HG02571 (cell line): ENCODE results near the gene ABCC4.
"Not testable (repeated sequence)": the region's sequence is repeated elsewhere in the genome, so short reads cannot be mapped to it uniquely, and the experiment has no call there.

Experiments
- ATAC-seq: cut with Tn5 transposase; IDR thresholded peaks from one replicate; pipeline ENCODE4 v1.9.1; 2021; ENCODE audit warnings: mild to moderate bottlenecking, moderate library complexity; ENCODE audit not compliant: unreplicated experiment

The ABCC4 gene

DNA sequence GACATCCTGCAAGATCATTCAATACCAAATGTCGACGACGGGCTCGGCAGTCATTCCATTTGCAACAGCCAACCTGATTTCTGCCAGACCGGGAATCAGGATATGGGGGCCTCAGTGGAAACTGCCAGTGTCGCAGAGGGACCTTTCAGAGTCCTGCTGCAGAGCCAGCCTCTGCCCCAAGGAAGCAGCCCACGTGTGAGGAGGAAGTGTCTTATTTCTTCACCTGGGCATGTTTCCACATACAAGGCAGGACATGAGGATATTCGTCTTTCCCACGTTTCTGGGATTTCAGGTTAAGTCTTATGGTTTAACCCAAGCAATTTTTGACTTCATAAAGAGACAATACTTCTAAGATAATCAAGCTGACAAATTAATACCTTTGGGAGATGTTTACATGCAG, 69.9 kb downstream of the ABCC4 start:
- ATAC-seq, result no peak

DNA sequence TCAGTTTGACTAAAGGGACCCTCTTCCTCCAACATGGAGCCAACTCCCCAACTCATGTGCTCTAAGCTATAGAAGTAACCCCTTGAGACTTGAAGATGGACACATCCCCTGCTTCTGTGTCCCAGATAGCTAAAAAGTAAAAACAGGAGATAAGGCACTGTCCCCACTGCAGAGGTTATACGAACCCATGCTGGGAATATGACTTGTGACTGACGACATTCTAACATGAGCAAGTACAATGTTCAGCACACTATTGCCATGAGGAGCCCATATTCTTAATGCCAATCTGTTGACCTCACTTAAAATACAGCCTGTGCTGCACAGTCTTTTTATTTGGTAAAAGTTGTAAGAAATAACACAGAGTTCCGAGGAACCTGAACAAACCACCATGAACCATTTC, 71.4 kb downstream of the ABCC4 start:
- ATAC-seq, result no peak

DNA sequence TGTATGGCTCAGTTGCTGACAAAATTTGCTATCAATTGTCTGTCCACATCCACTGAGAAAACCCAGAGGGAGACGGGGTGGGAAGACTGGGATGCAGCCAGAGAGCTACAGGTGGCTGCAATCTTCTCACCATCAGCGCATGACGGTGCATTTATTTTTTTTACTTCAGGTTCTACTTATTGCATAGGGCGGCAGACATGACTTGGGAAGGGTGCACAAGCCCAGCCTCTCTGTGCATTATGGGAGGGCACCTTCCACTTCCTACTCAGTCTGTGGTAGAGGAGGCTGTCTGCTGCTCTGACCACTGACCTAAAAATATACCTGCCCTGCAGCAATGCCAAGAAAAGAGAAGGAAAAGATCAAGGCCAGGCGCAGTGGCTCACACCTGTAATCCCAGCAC, 73.1 kb downstream of the ABCC4 start:
- no peak for ATAC-seq

DNA sequence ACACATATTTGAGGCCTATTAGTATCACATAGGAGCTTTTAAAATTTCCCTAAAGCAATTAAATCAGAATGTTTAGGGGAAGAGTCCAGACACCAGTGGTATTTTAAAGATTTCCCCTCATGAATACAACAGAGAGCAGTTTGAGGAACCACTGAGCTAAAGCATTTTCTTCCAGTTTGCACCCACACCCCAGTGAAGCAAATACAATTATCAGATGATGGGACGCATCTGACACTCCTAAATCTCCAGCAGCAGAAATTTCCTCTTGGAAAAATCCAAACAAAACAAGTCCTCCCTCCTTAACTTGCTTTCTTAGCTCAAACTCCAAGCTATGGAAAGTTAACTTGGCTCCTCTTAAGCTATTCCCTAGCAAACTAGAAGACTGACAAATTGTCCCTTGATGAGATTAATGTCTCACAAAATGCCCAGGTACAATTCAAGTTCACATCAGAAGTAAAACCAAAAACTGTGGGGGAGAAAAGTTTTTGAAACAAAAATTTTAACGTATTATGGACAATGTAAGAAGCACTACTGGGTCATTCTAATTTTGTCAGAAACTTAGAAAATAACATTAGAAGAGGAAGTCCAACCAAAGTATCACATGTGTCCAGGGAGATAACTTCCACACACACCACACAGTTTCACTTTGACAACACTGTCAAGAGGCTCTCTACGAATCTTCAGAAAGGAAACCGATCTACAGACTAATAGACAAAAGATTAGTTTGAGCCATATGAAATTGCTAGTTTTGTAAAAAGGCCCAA, 74.1 kb downstream of the ABCC4 start:
- ATAC-seq, result peak; percentile 83

DNA sequence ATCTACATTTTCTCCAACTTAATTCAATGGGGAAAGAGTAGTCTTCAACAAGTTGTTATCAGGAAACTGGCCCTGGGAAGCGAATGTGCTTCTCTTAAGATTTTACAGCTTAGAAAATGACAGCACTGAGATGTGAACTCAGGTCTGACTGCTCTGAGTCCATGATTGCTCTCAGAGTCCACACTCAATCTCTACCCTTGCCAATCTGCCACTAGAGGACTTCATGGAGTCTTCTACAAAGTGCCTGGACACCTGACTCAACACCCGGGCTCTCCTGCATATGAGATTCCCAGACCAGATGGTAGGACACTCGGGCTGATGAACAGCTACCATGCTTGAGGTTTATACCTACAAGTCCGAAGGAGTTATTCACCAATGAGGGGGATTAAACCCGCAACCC, 74.8 kb downstream of the ABCC4 start:
- ATAC-seq, result no peak

DNA sequence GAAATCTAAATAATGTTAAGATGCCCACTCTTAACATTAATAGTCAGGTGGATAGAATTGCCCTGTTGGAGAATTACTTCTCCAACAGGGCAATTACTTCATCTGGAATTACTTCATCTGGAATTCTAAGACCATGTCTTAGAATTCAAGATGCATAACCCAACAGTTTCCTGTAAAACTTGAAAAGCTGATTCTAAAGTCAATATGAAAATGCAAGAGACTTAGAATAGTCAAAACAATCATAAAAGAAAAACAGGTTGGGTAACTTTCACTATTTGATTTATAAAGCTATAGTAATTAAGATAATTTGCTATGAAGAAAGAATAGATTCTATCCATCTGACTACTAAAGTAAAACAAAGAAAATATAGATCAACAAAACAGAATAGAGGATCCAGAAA, 75.2 kb downstream of the ABCC4 start:
- no peak for ATAC-seq

DNA sequence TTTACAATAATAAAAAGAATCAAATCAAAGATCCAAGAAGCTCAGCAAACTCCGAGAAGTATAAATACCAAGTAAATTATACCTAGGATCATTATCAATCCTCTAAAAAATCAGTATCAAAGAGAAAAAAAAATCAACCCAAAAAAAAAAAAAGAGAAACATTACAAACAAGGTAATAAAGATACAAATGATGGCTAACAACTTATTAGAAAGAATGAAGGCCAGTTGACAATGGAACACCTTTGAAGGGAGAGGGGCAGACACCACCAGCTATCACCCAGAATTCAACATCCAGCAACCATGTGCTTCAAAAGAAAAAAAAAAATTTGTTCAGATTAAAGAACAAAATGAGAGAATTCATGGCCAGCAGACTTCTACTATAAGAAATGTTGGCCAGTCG, 77.2 kb downstream of the ABCC4 start:
- ATAC-seq, result no peak

DNA sequence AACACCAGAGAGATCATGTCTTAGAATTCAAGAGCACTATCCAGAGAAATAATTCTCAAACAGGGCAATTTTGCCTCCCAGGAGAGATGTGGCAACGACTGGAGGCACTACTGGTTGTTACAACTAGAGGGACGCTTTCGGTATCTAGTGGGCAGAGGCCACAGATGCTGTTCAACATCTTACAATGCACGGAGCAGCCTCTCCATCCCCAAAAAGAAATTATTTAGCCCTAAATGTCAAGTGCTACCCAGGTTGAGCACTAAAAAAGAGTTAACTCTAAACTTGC, 78.6 kb downstream of the ABCC4 start:
- peak; percentile 35 for ATAC-seq

DNA sequence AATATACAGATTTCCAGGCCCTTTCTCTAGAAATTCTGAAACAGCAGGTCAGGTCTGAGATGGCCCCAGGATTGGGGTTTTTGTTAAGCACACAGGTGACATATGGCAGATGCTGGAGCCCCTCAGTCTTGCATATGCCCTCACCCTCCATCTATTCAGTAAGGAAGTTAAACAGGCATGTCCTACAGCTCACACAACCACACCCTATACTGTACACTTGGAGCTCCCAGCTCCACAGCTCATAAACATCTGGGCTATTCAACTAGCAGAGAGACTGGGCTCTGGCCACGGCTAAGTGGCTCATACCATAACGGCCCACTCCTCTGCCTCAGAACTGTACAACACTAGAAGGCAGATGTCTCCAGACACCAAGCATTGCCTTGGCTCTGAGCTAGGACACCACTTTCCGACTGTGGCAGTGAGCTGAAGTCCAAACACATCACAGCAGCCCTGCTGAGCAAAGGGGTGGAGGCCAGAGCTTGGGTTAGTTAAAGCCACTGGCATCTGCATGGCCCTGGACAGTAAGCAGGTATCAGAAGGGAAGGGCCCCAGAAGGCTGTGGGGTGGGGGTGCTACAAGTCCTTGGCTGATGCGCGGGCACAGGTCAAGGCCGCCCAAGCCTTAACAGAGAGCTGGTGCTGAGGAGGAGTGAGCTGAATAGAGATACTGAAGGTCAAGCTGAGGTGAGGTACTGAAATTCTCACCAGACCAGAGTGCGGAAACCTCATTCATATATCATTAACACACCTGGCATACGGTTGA, 79.1 kb downstream of the ABCC4 start:
- ATAC-seq, result peak; percentile 35

DNA sequence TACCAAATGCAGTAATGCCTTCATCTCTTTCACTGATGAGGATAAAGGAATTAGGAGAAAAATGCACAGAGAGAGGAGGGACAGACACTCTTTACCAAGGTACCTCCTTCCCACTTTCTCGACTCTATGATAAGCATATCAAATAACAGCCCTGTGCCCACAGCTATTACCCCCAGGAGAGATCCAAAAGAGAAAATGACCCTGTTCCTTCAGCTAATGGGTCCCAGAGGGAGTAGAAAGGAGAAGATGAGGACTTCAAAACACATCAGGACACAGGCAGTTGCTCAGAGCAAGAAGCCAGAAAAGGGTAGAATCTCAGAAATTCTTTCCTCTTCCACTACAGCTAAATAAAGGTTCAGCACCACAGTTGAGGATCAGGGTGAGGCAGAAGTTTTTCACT, 80.6 kb downstream of the ABCC4 start:
- ATAC-seq, result no peak

DNA sequence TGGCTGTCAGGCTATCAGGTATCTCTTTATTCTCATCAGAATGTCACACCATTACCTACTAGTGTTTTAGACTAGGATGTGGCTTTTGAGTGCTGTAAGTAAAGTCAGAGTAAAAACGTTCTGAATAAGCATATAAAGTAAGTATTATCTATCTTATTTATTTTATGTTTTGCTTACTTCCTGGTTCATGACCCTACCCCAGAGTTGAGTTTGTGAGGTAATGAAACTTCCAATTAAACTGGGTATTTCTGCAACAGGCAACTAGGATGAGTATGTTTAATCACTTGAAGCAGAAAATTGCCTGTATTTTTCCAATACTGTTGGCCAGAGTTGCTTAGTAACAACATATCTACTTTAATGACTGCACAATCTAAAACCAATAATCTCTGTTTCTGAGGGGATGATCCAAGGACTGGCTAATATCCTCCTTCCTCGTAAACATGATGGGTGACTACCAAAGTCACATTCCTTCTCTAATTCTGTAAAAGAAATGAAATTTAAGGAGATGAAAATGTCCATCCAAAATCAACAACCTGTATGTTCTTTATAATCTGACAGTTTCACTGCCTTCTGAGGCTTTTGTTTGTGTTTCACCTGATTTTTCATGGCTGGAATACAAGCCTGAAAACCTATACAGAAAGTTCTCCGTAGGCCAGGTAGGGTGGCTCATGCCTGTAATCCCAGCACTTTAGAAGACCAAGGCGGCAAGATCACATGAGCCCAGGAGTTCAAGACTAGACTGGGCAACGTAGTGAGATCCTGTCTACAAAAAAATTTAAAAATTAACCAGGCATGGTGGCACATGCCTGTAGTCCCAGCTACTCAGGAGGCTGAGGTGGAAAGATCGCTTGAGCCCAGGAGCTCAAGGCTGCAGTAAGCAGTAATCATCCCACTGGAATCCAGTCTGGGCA, 83.1 kb downstream of the ABCC4 start:
- no peak for ATAC-seq

DNA sequence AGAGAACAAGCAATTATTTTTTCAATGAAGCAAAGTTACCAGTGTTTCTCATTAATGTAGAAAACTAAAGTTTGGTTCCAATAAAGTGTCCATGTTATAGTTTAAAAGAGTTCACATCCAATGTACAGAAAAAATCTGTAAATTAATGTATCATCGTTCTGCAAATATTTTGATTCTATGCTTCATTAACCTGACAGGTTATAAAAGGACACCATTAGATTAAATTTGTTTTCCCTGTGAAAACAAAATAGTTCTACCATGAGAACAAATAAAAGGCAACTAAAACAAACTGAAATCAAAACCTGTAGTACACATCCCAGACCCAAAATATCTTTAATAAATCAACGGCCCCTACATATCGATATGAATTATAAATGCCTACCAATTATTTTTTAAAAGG, 85.1 kb downstream of the ABCC4 start:
- no peak for ATAC-seq

DNA sequence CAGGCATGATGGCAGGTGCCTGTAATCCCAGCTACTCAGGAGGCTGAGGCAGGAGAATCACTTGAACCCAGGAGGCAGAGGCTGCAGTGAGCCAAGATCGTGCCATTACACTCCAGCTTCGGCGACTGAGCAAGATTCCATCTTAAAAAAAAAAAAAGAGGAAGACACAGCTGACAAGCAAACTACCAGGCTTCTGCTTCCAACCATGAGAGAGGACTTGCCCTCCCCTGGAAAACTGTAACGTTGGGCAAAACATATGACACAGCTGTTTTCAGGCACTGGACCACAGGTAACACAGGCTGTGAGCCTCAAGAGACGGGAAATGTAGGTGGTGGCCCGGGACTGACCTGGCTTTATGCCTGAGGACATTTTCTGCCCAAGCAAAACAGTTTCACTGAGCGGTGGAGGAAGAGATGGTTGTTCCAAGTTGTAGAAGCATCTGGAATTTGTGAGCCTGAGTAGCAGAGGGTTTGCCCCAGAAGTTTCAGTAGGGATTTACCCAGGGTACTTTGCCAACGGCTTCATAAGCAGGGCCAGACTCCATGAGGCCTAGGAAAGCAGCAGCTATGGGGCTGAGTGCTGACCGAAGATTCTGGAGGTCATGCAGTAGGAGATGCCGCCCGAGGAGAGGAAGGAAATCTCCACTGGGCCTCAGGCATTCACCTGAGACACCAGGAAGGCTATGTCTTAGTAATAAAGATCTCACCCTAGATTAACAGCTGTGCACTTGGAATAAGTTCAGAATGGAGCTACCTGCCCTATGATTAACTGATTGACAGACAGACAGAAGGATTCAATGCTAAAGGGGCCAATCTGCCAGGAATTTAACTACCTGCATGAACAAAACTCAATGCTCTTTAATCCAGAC, 88.0 kb downstream of the ABCC4 start:
- no peak for ATAC-seq

DNA sequence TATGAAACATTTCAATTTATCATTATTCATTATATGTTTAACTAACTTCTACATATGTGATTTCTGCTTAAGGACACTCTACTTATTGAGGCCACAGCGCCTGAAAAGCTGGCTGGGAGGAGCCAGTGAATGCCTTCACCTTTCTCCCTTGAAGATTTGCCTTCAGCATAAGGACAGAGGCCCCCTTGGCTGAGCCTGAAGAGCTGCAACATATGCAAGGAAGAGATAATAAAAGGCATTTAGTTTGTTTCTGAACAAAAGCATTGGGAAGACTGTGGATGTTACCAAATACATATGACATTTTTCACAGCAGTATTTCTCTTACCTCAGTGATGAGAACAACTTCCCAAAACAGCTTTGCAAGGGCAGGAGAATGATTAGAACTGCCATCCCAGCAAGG, 92.1 kb downstream of the ABCC4 start:
- ATAC-seq, result no peak

DNA sequence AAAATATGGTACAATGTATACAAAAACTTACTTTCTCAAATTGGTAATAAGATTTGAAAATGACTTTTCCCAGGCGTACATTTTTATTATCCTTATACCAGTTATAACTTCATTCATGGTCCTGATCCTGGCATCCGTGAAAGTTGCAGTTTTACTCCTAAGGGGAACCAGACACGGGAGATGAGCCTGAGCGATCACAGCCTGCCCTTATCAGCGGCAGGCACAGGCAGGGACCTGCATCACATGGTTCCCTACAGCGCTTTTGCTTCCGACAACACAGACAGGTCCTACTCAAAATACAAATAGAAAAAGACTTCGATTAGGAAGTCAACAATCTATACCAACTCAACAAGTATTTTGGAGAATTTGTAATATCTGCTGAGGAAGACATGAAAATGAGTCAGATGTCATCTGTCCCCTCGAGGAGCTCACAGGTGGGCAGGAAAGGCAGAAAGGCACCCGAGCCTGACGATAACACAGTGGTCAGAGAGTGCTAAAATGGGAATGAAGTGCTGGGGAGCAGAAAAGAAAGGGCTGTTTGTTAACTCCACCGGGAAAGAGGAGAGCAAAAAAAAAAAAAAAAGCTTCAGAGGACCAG, 93.4 kb downstream of the ABCC4 start:
- ATAC-seq, result peak; percentile 79

DNA sequence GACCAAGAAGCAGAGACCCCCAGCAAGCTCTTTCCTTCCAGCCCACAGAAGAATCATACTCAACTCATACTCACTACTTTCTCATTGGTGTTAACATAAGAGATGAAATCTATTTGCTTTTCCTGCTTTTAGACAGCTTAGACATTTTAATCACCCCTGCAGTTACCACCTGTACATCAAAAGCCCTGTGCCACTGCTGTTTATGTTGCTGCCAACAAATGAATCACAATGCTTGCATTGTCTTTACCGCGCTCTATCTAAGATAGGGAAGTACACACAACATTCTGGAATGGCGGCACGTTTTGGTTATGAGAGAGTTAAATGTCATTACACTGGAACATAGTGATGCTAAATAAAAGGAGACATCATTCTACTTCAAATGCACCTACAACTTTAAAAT, 95.1 kb downstream of the ABCC4 start:
- no peak for ATAC-seq

DNA sequence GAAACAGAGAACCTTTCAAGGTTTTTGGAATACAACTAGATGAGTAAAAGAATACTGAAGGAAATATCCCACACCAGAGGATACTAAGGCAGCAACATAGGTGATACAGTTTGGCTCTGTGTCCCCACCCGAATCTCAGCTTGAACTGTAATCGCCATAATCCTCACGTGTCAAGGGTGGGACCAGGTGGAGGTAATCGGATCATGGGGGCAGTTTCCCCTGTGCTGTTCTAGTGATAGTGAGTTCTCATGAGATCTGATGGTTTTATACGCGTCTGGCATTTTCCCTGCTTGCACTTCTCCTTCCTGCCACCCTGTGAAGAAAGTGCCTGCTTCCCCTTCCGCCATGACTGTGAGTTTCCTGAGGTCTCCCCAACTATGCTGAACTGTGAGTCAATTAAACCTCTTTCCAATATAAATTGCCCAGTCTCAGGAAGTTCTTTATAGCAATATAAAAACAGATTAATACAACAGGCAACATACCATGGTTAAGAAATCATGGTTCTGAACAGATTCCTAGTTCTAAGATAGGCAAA, 97.0 kb downstream of the ABCC4 start:
- ATAC-seq, result no peak

DNA sequence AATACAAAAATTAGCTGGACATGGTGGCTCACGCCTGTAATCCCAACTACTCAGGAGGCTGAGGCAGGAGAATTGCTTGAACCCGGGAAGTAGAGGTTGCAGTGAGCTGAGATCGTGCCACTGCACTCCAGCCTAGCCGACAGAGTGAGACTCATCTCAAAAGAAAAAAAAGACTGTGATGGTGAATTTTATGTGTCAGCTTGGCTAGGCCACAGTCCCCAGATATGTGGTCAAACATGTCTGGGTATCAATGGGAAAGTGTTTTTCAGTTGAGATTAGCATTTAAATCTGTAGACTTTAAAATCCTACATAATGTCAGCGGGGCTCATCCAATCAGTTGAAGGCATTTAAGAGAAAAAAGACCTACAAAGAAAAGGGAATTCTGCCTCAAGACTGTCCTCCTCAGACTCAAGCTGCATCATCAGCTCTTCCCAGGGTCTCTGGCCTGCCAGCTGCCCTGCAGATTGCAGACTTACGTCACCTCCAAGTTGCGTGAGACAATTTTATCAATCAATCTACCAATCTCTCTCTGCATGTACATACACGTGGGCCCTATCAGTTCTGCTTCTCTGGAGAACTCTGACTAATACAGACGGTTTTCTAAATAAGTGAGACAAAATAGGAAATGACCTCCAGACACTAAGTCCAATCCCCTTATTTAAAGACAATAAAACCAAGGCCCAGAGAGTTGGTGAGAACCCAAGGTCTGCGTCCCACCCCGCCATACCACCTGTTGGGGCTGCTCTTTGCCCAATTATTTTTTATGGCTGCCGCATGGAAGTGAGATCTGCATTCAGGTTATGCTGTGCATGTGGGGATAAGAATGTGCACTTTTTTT, 99.2 kb downstream of the ABCC4 start:
- ATAC-seq, result no peak

DNA sequence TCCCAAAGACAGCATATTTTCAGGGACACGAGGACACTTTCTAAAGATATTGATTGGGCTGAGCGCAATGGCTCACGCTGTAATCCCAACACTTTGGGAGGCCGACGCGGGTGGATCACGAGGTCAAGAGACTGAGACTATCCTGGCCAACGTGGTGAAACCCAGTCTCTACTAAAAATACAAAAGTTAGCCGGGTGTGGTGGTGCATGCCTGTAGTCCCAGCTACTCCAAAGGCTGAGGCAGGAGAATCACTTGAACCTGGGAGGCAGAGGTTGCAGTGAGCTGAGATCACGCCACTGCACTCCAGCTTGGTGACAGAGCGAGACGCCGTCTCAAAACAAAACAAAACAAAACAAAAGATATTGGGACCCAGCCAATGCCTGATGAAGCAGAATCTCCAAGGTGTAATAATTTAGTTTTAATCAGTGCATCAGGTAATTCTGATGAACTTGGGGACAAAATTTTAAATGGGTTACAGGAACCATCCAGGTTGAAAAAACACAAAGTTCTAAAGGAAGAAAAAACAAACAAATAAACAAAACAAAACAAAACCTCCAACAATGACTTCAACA, 100.8 kb downstream of the ABCC4 start:
- ATAC-seq, result not testable (repeated sequence)
